Measurements from ENCODE around the gene XPR1. TPM values are rescaled to one million over a fixed set of nuclear protein-coding genes. Genes with fewer than 3 reads are reported as not detected.
A peak's percentile ranks its signal among the peaks of the same experiment; 100 is the strongest.
"Not testable (repeated sequence)": the region's sequence is repeated elsewhere in the genome, so short reads cannot be mapped to it uniquely, and the experiment has no call there.

The XPR1 gene
- total RNA-seq, 4 donors from 2014 or later, result 29.4 to 42.2 (median 33.7) TPM

- no peaks in the 10 kb centered on the region for H3K27me3 ChIP-seq
- intact Hi-C loops (cut with DNase I), result no loop called here
These were observed 11.0 kb downstream of the XPR1 start for GRCh38 chr1:180642781-180643180.

GRCh38 chr1:180643693-180644092 lies 11.9 kb downstream of the XPR1 start:
- H3K9me3 ChIP-seq, result no peaks in the 10 kb centered on the region
- peak; percentile 78 to 81 for DNase-seq
- peaks cover 8 to 13% of the 10 kb centered on the region in 2 donors for H3K4me1 ChIP-seq
- H3K36me3 ChIP-seq, result no peaks in the 10 kb centered on the region
- 7 to 35% methylated on average over 1 of the region's 1 CpG for WGBS, 2 donors
- TF ChIP-seq CTCF (IDR thresholded peaks at IDR 0.05) (no peak), POLR2A (IDR thresholded peaks at IDR 0.05) (no peak)
- no peak overlapping the region for H3K27ac ChIP-seq
- no peak overlapping the region for H3K4me3 ChIP-seq (replicated peaks in 1 of 3)
- H3K27me3 ChIP-seq, result no peaks in the 10 kb centered on the region
- intact Hi-C loops (cut with DNase I), result no loop called here

More at GRCh38 chr1:180642781-180643180, 11.0 kb downstream of the XPR1 start:
- no peak overlapping the region for H3K4me3 ChIP-seq (replicated peaks in 1 of 3)
- 91 to 92% methylated on average over 1 of the region's 1 CpG for WGBS, 2 donors
- H3K36me3 ChIP-seq, result no peaks in the 10 kb centered on the region
- TF ChIP-seq CTCF (IDR thresholded peaks at IDR 0.05), result no peak
- no peak for TF ChIP-seq POLR2A (IDR thresholded peaks at IDR 0.05)
- no peak for DNase-seq
- H3K9me3 ChIP-seq, result no peaks in the 10 kb centered on the region
- H3K27ac ChIP-seq, result no peak overlapping the region
- H3K4me1 ChIP-seq, result peaks cover 8 to 13% of the 10 kb centered on the region in 2 donors

- intact Hi-C loops (cut with DNase I), result no loop called here
- WGBS, 2 donors, result 71 to 77% methylated on average over 7 of the region's 7 CpGs
These were observed 12.8 kb downstream of the XPR1 start for GRCh38 chr1:180644526-180645192.

DNA sequence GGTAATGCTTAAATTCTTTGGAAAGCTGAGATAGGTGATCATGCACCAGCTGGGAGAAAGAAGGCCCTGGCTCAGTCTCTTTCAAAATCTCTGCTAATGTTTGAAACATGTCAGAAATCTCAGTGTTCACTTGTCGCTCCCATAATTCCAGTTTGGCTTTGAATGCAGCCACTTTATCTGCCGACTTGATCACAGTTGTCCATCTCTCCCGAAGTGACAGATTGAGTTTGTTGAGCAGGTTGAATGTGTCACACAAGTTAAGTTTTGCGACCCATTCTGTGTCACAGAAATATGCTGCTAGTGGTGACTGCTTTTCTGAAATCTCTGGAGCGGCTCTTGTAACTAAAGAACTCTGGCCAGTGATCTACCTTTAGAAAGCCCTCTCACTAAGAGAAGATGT lies 13.4 kb downstream of the XPR1 start:
- H3K9me3 ChIP-seq; H3K4me3 ChIP-seq (replicated peaks in 1 of 3); H3K27me3 ChIP-seq; DNase-seq; H3K36me3 ChIP-seq; H3K27ac ChIP-seq; intact Hi-C loops (cut with DNase I): not testable (repeated sequence)
- H3K4me1 ChIP-seq, result peaks cover 8 to 13% of the 10 kb centered on the region in 2 donors
- WGBS, 2 donors, result 75 to 84% methylated on average over 5 of the region's 5 CpGs

More at GRCh38 chr1:180644526-180645192, 12.8 kb downstream of the XPR1 start:
- H3K4me3 ChIP-seq (replicated peaks in 1 of 3), result no peak overlapping the region
- H3K27me3 ChIP-seq, result no peaks in the 10 kb centered on the region
- no peaks in the 10 kb centered on the region for H3K36me3 ChIP-seq
- no peak for TF ChIP-seq POLR2A (IDR thresholded peaks at IDR 0.05)
- no peak for TF ChIP-seq CTCF (IDR thresholded peaks at IDR 0.05)
- H3K4me1 ChIP-seq, result peaks cover 8 to 13% of the 10 kb centered on the region in 2 donors
- no peak overlapping the region for H3K27ac ChIP-seq
- H3K9me3 ChIP-seq, result no peaks in the 10 kb centered on the region
- DNase-seq, result no peak

DNA sequence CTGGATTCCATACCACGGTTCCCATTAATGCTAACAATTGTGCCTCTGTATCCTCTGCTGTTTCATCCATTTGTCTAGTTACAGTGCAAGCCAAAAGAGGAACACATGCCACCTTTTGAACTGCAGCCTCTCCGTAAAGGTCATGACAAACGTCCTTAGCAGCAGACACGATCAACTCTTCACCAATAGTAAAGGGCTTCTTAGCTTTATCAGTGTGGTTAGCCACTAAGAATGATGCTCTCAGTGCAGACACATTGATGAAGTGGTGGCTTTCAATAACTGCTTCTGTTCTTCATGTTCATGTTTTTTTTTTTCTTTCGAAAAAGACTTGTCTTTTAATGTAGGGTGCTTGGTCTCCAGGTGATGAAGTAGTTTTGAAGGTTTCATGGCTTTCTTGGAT lies 14.3 kb downstream of the XPR1 start:
- no peak for TF ChIP-seq POLR2A (IDR thresholded peaks at IDR 0.05)
- no peak for TF ChIP-seq CTCF (IDR thresholded peaks at IDR 0.05)
- 89 to 91% methylated on average over 5 of the region's 5 CpGs for WGBS, 2 donors
- H3K4me3 ChIP-seq (replicated peaks in 1 of 3), result no peak overlapping the region
- DNase-seq, result no peak
- H3K27ac ChIP-seq, result no peak overlapping the region
- intact Hi-C loops (cut with DNase I), result no loop called here
- H3K4me1 ChIP-seq, result peaks cover 8 to 13% of the 10 kb centered on the region in 2 donors
- H3K27me3 ChIP-seq, result no peaks in the 10 kb centered on the region
- no peaks in the 10 kb centered on the region for H3K36me3 ChIP-seq
- H3K9me3 ChIP-seq, result no peaks in the 10 kb centered on the region
